HepG2 (cell line): ENCODE measurements around the gene WASHC3. TPM values are rescaled to one million over a fixed set of nuclear protein-coding genes. Genes with fewer than 3 reads are reported as not detected.

Source experiments
- ATAC-seq: fragments of 200-7000 bp; cut with Tn5 transposase; 3 replicates; pipeline ENCODE4 v1.9.1; 2020; ENCODE audit warnings: mild to moderate bottlenecking, moderate library complexity
- BruUV-seq: library from RNA; stranded (reverse); fragments of 400-500 nt; replicated peaks from 2 replicates; lab custom pipeline; 2021; lab: Mats Ljungman, UMichigan
- CTCF ChIA-PET: fragments of 300-600 bp; formaldehyde crosslinking; extraction: SDS; loops from one replicate; lab custom pipeline; 2021; ENCODE audit warnings: low total read pairs, inconsistent platforms, low intra/inter-chr PET ratio; lab: Yijun Ruan, JAX
- POLR2A ChIA-PET: fragments of 350-600 bp; sonication (Branson Sonifier 250); formaldehyde crosslinking; loops from one replicate; lab custom pipeline; 2020; ENCODE audit warnings: antibody characterized with exemption, inconsistent platforms; lab: Yijun Ruan, JAX
- DNase-seq: peaks from one replicate; pipeline ENCODE4 v3.0.0-alpha.2; 2015; ENCODE audit warnings: low spot score
- FAIRE-seq: peaks from 3 replicates; lab custom pipeline; 2011; peaks lifted over from hg19 to GRCh38; lab: Jason Lieb, UNC
- H2AFZ ChIP-seq: one replicate; pipeline ENCODE4 v1.6.1; 2011; ENCODE audit warnings: low read length, inconsistent platforms
- H3K27ac ChIP-seq: fragments of 300-600 bp; 3 replicates; pipeline ENCODE4 v1.8.0; 2011; ENCODE audit warnings: mixed run types, mild to moderate bottlenecking, mixed read lengths, low read length, inconsistent platforms; ENCODE audit not compliant: insufficient read depth; ENCODE audit errors: extremely low read length
- H3K27me3 ChIP-seq, 2 experiments: fragments of 200-600 bp in 1 of 2; 2 replicates in 1 of 2; 3 replicates in 1 of 2; pipeline versions ENCODE4 v1.6.0 to v1.8.0; 2011; ENCODE audit warnings: low read length in 2 of 2, mild to moderate bottlenecking in 2 of 2, moderate library complexity in 2 of 2, inconsistent platforms in 1 of 2; ENCODE audit not compliant: insufficient read depth in 2 of 2, control insufficient read depth in 1 of 2
- H3K36me3 ChIP-seq, 2 experiments: fragments of 200-600 bp in 1 of 2; replicated peaks in 1 of 2; 2 replicates in 1 of 2; 3 replicates in 1 of 2; pipeline versions ENCODE4 v1.5.1 to v1.8.0; 2011; ENCODE audit warnings: low read length in 2 of 2, inconsistent platforms in 1 of 2; ENCODE audit not compliant: insufficient read depth in 2 of 2, control insufficient read depth in 1 of 2
- H3K4me1 ChIP-seq: 2 replicates; pipeline ENCODE4 v1.5.1; 2012; ENCODE audit warnings: low read length, inconsistent platforms; ENCODE audit not compliant: insufficient read depth
- H3K4me2 ChIP-seq: 2 replicates; pipeline ENCODE4 v1.6.0; 2011; ENCODE audit warnings: low read depth, low read length, inconsistent platforms
- H3K4me3 ChIP-seq, 3 experiments: fragments of 200-600 bp in 1 of 3; sonication (generic), shearing (Covaris generic) in 1 of 3; replicated peaks in 1 of 3; 2 replicates each; pipeline ENCODE4 v1.5.1; 2011 to 2016; ENCODE audit warnings: low read length in 3 of 3, inconsistent platforms in 2 of 3, low read depth in 2 of 3, mild to moderate bottlenecking in 2 of 3, control low read depth in 1 of 3, mixed read lengths in 1 of 3; ENCODE audit not compliant: insufficient read depth in 1 of 3
- H3K79me2 ChIP-seq: one replicate; pipeline ENCODE4 v1.6.1; 2011; ENCODE audit warnings: low read length, inconsistent platforms; ENCODE audit not compliant: insufficient read depth
- H3K9ac ChIP-seq: 2 replicates; pipeline ENCODE4 v1.6.0; 2011; ENCODE audit warnings: mild to moderate bottlenecking, low read depth, low read length, inconsistent platforms; ENCODE audit not compliant: insufficient read depth
- H3K9me3 ChIP-seq: 2 replicates; pipeline ENCODE4 v1.5.1; 2012; ENCODE audit warnings: mild to moderate bottlenecking, low read length
- H4K20me1 ChIP-seq: 2 replicates; pipeline ENCODE4 v1.6.0; 2011; ENCODE audit warnings: inconsistent platforms, mild to moderate bottlenecking, low read length, moderate library complexity; ENCODE audit not compliant: insufficient read depth
- BORCS8-MEF2B ChIP-seq: sonication (generic); formaldehyde crosslinking; IDR thresholded peaks from 2 replicates; pipeline ENCODE4 v1.8.0; 2022; ENCODE audit warnings: mild to moderate bottlenecking, missing genetic modification reagents
- NR1H2 ChIP-seq: sonication (generic); formaldehyde crosslinking; IDR thresholded peaks from 2 replicates; pipeline ENCODE4 v1.8.1; 2022; ENCODE audit warnings: low read depth, missing genetic modification reagents, borderline replicate concordance
- NR2F6 ChIP-seq, 2 experiments: IDR thresholded peaks; 2 replicates each; pipeline ENCODE4 v1.6.1; 2016; ENCODE audit warnings: antibody characterized with exemption in 1 of 2, mild to moderate bottlenecking in 1 of 2
- PRMT3 ChIP-seq: sonication (generic); formaldehyde crosslinking; IDR thresholded peaks from 2 replicates; pipeline ENCODE4 v1.8.1; 2022; ENCODE audit warnings: low read depth, mild to moderate bottlenecking, moderate library complexity, missing genetic modification reagents, borderline replicate concordance
- SP140L ChIP-seq: sonication (generic); formaldehyde crosslinking; IDR thresholded peaks from 2 replicates; pipeline ENCODE4 v1.4.0; 2020; ENCODE audit warnings: missing genetic modification reagents, borderline replicate concordance
- ZFYVE20 ChIP-seq: sonication (generic); formaldehyde crosslinking; IDR thresholded peaks from 2 replicates; pipeline ENCODE4 v1.8.0; 2023; ENCODE audit warnings: low read depth, mild to moderate bottlenecking, moderate library complexity, missing genetic modification reagents, borderline replicate concordance
- ZNF263 ChIP-seq: sonication (generic); formaldehyde crosslinking; IDR thresholded peaks from 2 replicates; pipeline ENCODE4 v1.4.0; 2020; ENCODE audit warnings: missing genetic modification reagents
- ZNF615 ChIP-seq: sonication (generic); formaldehyde crosslinking; IDR thresholded peaks from 2 replicates; pipeline ENCODE4 v1.5.0; 2020; ENCODE audit warnings: mild to moderate bottlenecking, missing genetic modification reagents, borderline replicate concordance
- ZNF629 ChIP-seq: sonication (generic); formaldehyde crosslinking; conservative IDR thresholded peaks from 2 replicates; pipeline ENCODE4 v1.5.0; 2020; ENCODE audit warnings: missing genetic modification reagents
- ZNF724P ChIP-seq: sonication (generic); formaldehyde crosslinking; IDR thresholded peaks from 2 replicates; pipeline ENCODE4 v1.8.0; 2022; ENCODE audit warnings: missing genetic modification reagents, borderline replicate concordance
- ZNF878 ChIP-seq: sonication (generic); formaldehyde crosslinking; IDR thresholded peaks from 2 replicates; pipeline ENCODE4 v1.8.1; 2023; ENCODE audit warnings: mild to moderate bottlenecking, missing genetic modification reagents, moderate library complexity
- WGBS: methylation state at CpG from one replicate; pipeline ENCODE4 v1.1.6; 2017; ENCODE audit warnings: low lambda C conversion rate; 5-methylcytosine and 5-hydroxymethylcytosine counted together
- in situ Hi-C: cut with HindIII; loops from 2 replicates; pipeline ENCODE4 v1.10.0; 2017; ENCODE audit warnings: low pct_unique_long_range_greater_than_20kb; ENCODE audit not compliant: extremely low pct_ligation_motif_present
- intact Hi-C: fragments of 100-400 bp; cut with micrococcal nuclease; formaldehyde crosslinking; loops from one replicate; pipeline ENCODE4 v1.10.0; 2022; ENCODE audit not compliant: unreplicated experiment
- polyA plus RNA-seq, 8 experiments: library from polyadenylated mRNA; depleted of rRNA in 3 of 8; stranded (reverse) in 7 of 8; unstranded in 1 of 8; fragments of >200 nt; fragmentation: Illumina TruSeq in 4 of 8; extraction: Trizol in 4 of 8; gene quantifications; 2 replicates each; pipeline versions ENCODE4 v1.2.1 to v1.2.3, GENCODE V29; 2011 to 2016; ENCODE audit warnings: low read depth in 4 of 8, missing spikeins in 1 of 8, mixed read lengths in 1 of 8; ENCODE audit not compliant: insufficient read depth in 1 of 8
- total RNA-seq, 5 experiments: library from RNA; depleted of rRNA; stranded (reverse); fragments of >200 nt; fragmentation: Illumina TruSeq; extraction: Trizol; gene quantifications; 2 replicates each; pipeline ENCODE4 v1.2.3, GENCODE V29; 2016; ENCODE audit warnings: low read depth in 1 of 5
- TF ChIP-seq, protein P1 (sequence below): sonication (generic); formaldehyde crosslinking; IDR thresholded peaks from 2 replicates; pipeline ENCODE4 v1.5.0; 2020; ENCODE audit warnings: mild to moderate bottlenecking, missing genetic modification reagents, borderline replicate concordance
- TF ChIP-seq, protein P2 (sequence below): IDR thresholded peaks from 2 replicates; pipeline ENCODE4 v1.6.1; 2016; ENCODE audit warnings: mild to moderate bottlenecking, missing biosample characterization, missing genetic modification reagents

The WASHC3 gene
- total and polyA plus RNA-seq, 2 of the 13 experiments (the other 11 are each of a cell fraction or from before 2014, with no cell fraction given), result 32.7 to 47.3 TPM

DNA sequence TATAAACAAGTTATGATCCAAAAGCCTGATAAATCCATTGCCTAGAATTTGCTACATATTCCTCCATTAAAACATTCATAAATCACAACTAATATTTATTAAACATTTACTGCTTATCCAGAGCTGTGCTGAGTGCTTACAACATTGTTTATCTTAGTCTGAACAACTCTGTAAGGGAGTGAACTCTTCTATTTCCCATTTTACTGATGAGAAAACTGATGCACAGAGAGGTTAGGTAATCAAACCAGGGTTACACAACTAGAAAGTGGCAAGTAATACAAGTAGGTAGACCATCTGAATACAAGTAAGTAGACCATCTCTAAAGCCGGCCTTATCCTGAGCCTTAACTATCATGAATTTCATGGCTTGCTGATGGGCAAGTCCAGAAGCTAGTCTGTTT, 39.5 kb downstream of the WASHC3 start:
- Histone ChIP-seq H3K4me1 (peaks cover 4% of the 10 kb centered on the region; the same call in 1 of the 2 replicates), H4K20me1 (no peaks in the 10 kb centered on the region), H3K27ac (no peak overlapping the region), H3K9ac (no peak overlapping the region), H3K4me2 (no peak overlapping the region), H3K36me3 (no peaks in the 10 kb centered on the region), H3K9me3 (no peaks in the 10 kb centered on the region), H3K79me2 (no peaks in the 10 kb centered on the region), H3K4me3 (no peak overlapping the region), H2AFZ (no peak overlapping the region), H3K27me3 (no peaks in the 10 kb centered on the region)
- 92% methylated on average over 1 of the region's 1 CpG for WGBS
- ChIA-PET CTCF (no interaction called here), POLR2A (no interaction called here)
- TF ChIP-seq ZNF629 (CRISPR knock-in tag), result peak; percentile 66
- TF ChIP-seq BORCS8-MEF2B (CRISPR knock-in tag), result no peak
- TF ChIP-seq ZNF615, result no peak
- FAIRE-seq (no peak), ATAC-seq (no peak), DNase-seq (no peak)
- BruUV-seq, result no TSS peak
- intact Hi-C loops, result no loop called here
- in situ Hi-C loops, result no loop called here

DNA sequence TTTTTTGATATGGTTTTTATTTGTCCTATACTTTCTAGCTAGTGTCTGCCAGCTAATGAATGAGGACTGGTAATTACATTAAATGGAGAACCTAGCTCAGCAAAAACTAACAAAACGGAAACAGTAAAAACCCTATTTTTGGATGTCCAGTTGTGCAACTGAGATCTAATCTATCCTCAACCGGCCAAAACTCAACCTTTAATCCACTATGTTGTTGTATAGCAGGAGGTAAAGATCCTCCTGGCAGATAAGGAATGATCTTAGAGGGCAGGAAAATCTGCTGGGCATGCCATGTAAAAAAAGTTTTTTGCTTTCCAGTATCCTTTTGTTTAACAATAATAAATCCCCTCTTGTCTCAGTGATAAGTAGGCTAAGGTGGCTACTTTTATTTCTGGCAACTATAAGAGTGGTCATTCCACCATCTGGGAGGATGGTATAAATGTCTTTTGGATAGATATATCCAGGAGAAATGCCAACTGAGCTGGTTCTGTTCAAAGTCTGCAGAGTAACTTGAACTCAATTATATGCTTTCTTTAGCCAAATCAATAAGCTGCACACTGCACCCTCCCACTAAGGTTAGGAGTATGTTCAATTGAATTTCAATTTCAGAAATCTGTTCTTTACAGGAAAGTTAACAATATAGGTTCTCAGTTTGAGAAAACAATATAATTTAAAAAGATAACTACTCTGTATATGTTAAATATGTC, 40.1 kb downstream of the WASHC3 start:
- no peak for DNase-seq
- POLR2A ChIA-PET, result no interaction called here
- 63% methylated on average over 2 of the region's 2 CpGs for WGBS
- no peak for FAIRE-seq
- in situ Hi-C loops, result no loop called here
- H3K4me1 ChIP-seq, result peaks cover 4% of the 10 kb centered on the region; the same call in 1 of the 2 replicates
- no peaks in the 10 kb centered on the region for H4K20me1 ChIP-seq
- no peak overlapping the region for H2AFZ ChIP-seq
- H3K27me3 ChIP-seq, result no peaks in the 10 kb centered on the region
- H3K36me3 ChIP-seq, result no peaks in the 10 kb centered on the region
- no peak for ATAC-seq
- H3K4me3 ChIP-seq, result no peak overlapping the region
- H3K79me2 ChIP-seq, result no peaks in the 10 kb centered on the region
- BruUV-seq, result no TSS peak
- no peak overlapping the region for H3K27ac ChIP-seq
- no peak overlapping the region for H3K4me2 ChIP-seq
- no peaks in the 10 kb centered on the region for H3K9me3 ChIP-seq
- CTCF ChIA-PET, result no interaction called here
- no peak overlapping the region for H3K9ac ChIP-seq
- intact Hi-C loops, result no loop called here
- TF ChIP-seq ZNF724P (CRISPR knock-in tag), result no peak
- TF ChIP-seq NR2F6 (IDR thresholded peaks at IDR 0.05), result no peak
- no peak for TF ChIP-seq NR2F6 (CRISPR knock-in tag; IDR thresholded peaks at IDR 0.05)
- no peak for TF ChIP-seq SP140L (CRISPR knock-in tag)
- TF ChIP-seq, protein P1, sequence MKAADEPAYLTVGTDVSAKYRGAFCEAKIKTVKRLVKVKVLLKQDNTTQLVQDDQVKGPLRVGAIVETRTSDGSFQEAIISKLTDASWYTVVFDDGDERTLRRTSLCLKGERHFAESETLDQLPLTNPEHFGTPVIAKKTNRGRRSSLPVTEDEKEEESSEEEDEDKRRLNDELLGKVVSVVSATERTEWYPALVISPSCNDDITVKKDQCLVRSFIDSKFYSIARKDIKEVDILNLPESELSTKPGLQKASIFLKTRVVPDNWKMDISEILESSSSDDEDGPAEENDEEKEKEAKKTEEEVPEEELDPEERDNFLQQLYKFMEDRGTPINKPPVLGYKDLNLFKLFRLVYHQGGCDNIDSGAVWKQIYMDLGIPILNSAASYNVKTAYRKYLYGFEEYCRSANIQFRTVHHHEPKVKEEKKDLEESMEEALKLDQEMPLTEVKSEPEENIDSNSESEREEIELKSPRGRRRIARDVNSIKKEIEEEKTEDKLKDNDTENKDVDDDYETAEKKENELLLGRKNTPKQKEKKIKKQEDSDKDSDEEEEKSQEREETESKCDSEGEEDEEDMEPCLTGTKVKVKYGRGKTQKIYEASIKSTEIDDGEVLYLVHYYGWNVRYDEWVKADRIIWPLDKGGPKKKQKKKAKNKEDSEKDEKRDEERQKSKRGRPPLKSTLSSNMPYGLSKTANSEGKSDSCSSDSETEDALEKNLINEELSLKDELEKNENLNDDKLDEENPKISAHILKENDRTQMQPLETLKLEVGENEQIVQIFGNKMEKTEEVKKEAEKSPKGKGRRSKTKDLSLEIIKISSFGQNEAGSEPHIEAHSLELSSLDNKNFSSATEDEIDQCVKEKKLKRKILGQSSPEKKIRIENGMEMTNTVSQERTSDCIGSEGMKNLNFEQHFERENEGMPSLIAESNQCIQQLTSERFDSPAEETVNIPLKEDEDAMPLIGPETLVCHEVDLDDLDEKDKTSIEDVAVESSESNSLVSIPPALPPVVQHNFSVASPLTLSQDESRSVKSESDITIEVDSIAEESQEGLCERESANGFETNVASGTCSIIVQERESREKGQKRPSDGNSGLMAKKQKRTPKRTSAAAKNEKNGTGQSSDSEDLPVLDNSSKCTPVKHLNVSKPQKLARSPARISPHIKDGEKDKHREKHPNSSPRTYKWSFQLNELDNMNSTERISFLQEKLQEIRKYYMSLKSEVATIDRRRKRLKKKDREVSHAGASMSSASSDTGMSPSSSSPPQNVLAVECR (CRISPR knock-in tag), result no peak
- TF ChIP-seq PRMT3 (CRISPR knock-in tag), result no peak
- no peak for TF ChIP-seq ZNF878 (CRISPR knock-in tag)
- TF ChIP-seq ZFYVE20 (CRISPR knock-in tag), result no peak
- no peak for TF ChIP-seq ZNF263 (CRISPR knock-in tag)
- TF ChIP-seq, protein P2, sequence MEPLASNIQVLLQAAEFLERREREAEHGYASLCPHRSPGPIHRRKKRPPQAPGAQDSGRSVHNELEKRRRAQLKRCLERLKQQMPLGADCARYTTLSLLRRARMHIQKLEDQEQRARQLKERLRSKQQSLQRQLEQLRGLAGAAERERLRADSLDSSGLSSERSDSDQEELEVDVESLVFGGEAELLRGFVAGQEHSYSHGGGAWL (CRISPR knock-in tag), result no peak
- TF ChIP-seq NR1H2 (CRISPR knock-in tag), result no peak
